ENCODE measurements around the gene HNRNPU. TPM values are rescaled to one million over a fixed set of nuclear protein-coding genes. Genes with fewer than 3 reads are reported as not detected.

Gene HNRNPU
- polyA plus RNA-seq, 1 donor from 2014 or later = 346 TPM

- H3K4me2 ChIP-seq (ENCODE audit: low read length) = no peak overlapping the region
- TF ChIP-seq MXI1 (conservative IDR thresholded peaks at IDR 0.05; ENCODE audit: poor library complexity, severe bottlenecking) (no peak), RAD21 (conservative IDR thresholded peaks at IDR 0.05) (no peak), REST (IDR thresholded peaks at IDR 0.05; ENCODE audit: borderline replicate concordance) (no peak), EP300 (conservative IDR thresholded peaks at IDR 0.05; ENCODE audit: poor library complexity, severe bottlenecking) (no peak), EZH2 (IDR thresholded peaks at IDR 0.05; ENCODE audit: borderline replicate concordance, insufficient read depth, low read length, poor library complexity, severe bottlenecking) (no peak), CTCF (IDR thresholded peaks at IDR 0.05; ENCODE audit: poor library complexity, severe bottlenecking) (no peak), POLR2AphosphoS5 (IDR thresholded peaks at IDR 0.05) (no peak), TAF1 (IDR thresholded peaks at IDR 0.05; ENCODE audit: low read depth) (no peak), SMC3 (conservative IDR thresholded peaks at IDR 0.05; ENCODE audit: poor library complexity) (no peak)
- no peaks in the 10 kb centered on the region for H3K79me2 ChIP-seq (replicated peaks; ENCODE audit: insufficient read depth, low read length)
- no peak overlapping the region for H3K4me3 ChIP-seq (ENCODE audit: low read length)
- no peaks in the 10 kb centered on the region for H3K27me3 ChIP-seq (ENCODE audit: insufficient read depth, low read depth, low read length)
- H3K9ac ChIP-seq (ENCODE audit: low read length) = no peak overlapping the region
- H4K20me1 ChIP-seq (ENCODE audit: insufficient read depth) = no peaks in the 10 kb centered on the region
- H3K9me3 ChIP-seq (ENCODE audit: low read length) = no peaks in the 10 kb centered on the region
- no peak overlapping the region for H3K27ac ChIP-seq (ENCODE audit: low read length)
- no peak overlapping the region for H2AFZ ChIP-seq (ENCODE audit: low read depth, low read length)
- no peaks in the 10 kb centered on the region for H3K9me2 ChIP-seq (ENCODE audit: insufficient read depth, low read length)
- no peaks in the 10 kb centered on the region for H3F3A ChIP-seq (ENCODE audit: insufficient read depth, low read length, poor library complexity, severe bottlenecking)
- no peaks in the 10 kb centered on the region for H3K36me3 ChIP-seq (ENCODE audit: insufficient read depth, low read length)
Observed at GRCh38 chr1:244800821-244801220, 63.5 kb downstream of the HNRNPU start.

Other genes starting within 250 kb of the HNRNPU start
- gene DESI2, start 211.4 kb downstream of the HNRNPU start, polyA plus RNA-seq = 25.3 and 30.8 TPM in 2 replicates
- gene COX20, start 28.9 kb downstream of the HNRNPU start, polyA plus RNA-seq = 110 and 169 TPM in 2 replicates

Data from neural cell (in vitro differentiated cells).